Naive B cell (primary cell): ENCODE data around the gene STPG4. TPM values are rescaled to one million over a fixed set of nuclear protein-coding genes. Genes with fewer than 3 reads are reported as not detected.
"Not testable (repeated sequence)": the region's sequence is repeated elsewhere in the genome, so short reads cannot be mapped to it uniquely, and the experiment has no call there.

ENCODE experiments used
- ATAC-seq, 2 donors: fragments of 150-1000 bp; cut with Tn5 transposase; 2 replicates each; pipeline ENCODE4 v1.10.0; 2021; ENCODE audit warnings: low read depth in 2 of 2, mild to moderate bottlenecking in 2 of 2, moderate library complexity in 2 of 2
- DNase-seq: peaks from one replicate; pipeline ENCODE4 v3.0.0; 2022
- H3K27ac Mint-ChIP-seq, 6 donors: one replicate each; pipeline ENCODE4 v1.8.0; 2020 to 2022; ENCODE audit warnings: mild to moderate bottlenecking in 6 of 6, mixed read lengths in 6 of 6, moderate library complexity in 5 of 6, inconsistent platforms in 2 of 6
- H3K27me3 Mint-ChIP-seq, 3 donors: one replicate each; pipeline ENCODE4 v1.8.0; 2021 to 2022; ENCODE audit warnings: mixed read lengths in 3 of 3, mild to moderate bottlenecking in 1 of 3
- H3K36me3 Mint-ChIP-seq, 2 donors: one replicate each; pipeline ENCODE4 v1.8.0; 2020 to 2022; ENCODE audit warnings: mixed read lengths in 2 of 2, inconsistent platforms in 1 of 2, mild to moderate bottlenecking in 1 of 2
- H3K4me1 Mint-ChIP-seq, 3 donors: one replicate each; pipeline ENCODE4 v1.8.0; 2020 to 2022; ENCODE audit warnings: mixed read lengths in 3 of 3, inconsistent platforms in 1 of 3, mild to moderate bottlenecking in 1 of 3, moderate library complexity in 1 of 3
- H3K4me3 Mint-ChIP-seq, 8 donors: one replicate each; pipeline ENCODE4 v1.8.0; 2020 to 2022; ENCODE audit warnings: mild to moderate bottlenecking in 8 of 8, mixed read lengths in 8 of 8, moderate library complexity in 8 of 8, inconsistent platforms in 2 of 8
- H3K9me3 Mint-ChIP-seq, 7 donors: one replicate each; pipeline ENCODE4 v1.8.0; 2020 to 2022; ENCODE audit warnings: mixed read lengths in 7 of 7, mild to moderate bottlenecking in 5 of 7, inconsistent platforms in 2 of 7, moderate library complexity in 1 of 7
- polyA plus RNA-seq, 6 donors: library from polyadenylated mRNA; unstranded; fragments of 300-500 nt; fragmentation: Illumina TruSeq; gene quantifications; one replicate each; pipeline ENCODE4 v1.2.3, GENCODE V29; 2021; ENCODE audit warnings: low read depth in 6 of 6

The STPG4 gene
- polyA plus RNA-seq, 6 donors from 2014 or later: 0.41 to 0.66 TPM; not detected in 4

- no peak overlapping the region for H3K27ac Mint-ChIP-seq
- no peaks in the 10 kb centered on the region for H3K36me3 Mint-ChIP-seq
- peaks cover 0 to 28% (median 12%) of the 10 kb centered on the region in 3 donors for H3K27me3 Mint-ChIP-seq
- ATAC-seq (no peak), DNase-seq (no peak)
- no peak overlapping the region for H3K4me3 Mint-ChIP-seq
- no peaks in the 10 kb centered on the region for H3K9me3 Mint-ChIP-seq
- H3K4me1 Mint-ChIP-seq: no peaks in the 10 kb centered on the region
These were observed 31.2 kb upstream of the STPG4 start for GRCh38 chr2:47186351-47186750.

- DNase-seq, H3K36me3 Mint-ChIP-seq, H3K9me3 Mint-ChIP-seq, H3K27ac Mint-ChIP-seq, H3K4me3 Mint-ChIP-seq, H3K4me1 Mint-ChIP-seq, ATAC-seq: not testable (repeated sequence)
- H3K27me3 Mint-ChIP-seq: peaks cover 0 to 28% (median 12%) of the 10 kb centered on the region in 3 donors
These were observed 30.0 kb upstream of the STPG4 start for GRCh38 chr2:47185098-47185497.

GRCh38 chr2:47181176-47181575 lies 26.1 kb upstream of the STPG4 start:
- ATAC-seq (no peak), DNase-seq (no peak)
- H3K4me1 Mint-ChIP-seq: peaks cover 8 to 21% (median 19%) of the 10 kb centered on the region in 3 donors
- no peak overlapping the region for H3K4me3 Mint-ChIP-seq
- peaks cover 0 to 10% (median 4%) of the 10 kb centered on the region in 3 donors for H3K27me3 Mint-ChIP-seq
- H3K36me3 Mint-ChIP-seq: peaks cover 0 to 6% of the 10 kb centered on the region in 2 donors
- no peak overlapping the region for H3K27ac Mint-ChIP-seq
- peaks cover 0 to 5% (median 0%) of the 10 kb centered on the region in 7 donors for H3K9me3 Mint-ChIP-seq

DNA sequence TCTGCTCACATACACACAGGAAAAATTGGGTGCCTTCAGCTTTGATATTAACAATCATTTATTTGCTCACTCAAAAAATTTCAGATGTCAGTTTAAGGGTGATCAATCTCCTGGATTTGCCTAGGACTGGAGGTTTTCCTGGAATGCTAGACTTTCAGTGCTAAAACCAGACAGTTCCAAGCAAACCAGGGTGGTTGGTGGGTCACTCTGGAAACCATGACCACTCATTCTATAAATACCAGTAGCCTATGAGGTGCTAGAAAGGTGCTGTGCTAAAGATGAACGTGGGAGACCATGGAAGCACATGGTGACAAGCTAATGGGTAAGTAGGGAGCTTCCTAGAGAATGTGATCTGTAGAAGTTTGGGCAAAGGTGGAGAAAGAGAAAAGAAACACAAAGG lies 25.4 kb upstream of the STPG4 start:
- Mint-ChIP-seq H3K27me3 (peaks cover 0 to 5% (median 4%) of the 10 kb centered on the region in 3 donors), H3K9me3 (peaks cover 0 to 7% (median 0%) of the 10 kb centered on the region in 7 donors), H3K27ac (peak overlapping the region in 3 of 6 donors; percentile 28 to 59 (median 40)), H3K36me3 (peaks cover 0 to 9% of the 10 kb centered on the region in 2 donors), H3K4me1 (peaks cover 12 to 24% (median 21%) of the 10 kb centered on the region in 3 donors), H3K4me3 (no peak overlapping the region)
- ATAC-seq (no peak), DNase-seq (no peak)

DNA sequence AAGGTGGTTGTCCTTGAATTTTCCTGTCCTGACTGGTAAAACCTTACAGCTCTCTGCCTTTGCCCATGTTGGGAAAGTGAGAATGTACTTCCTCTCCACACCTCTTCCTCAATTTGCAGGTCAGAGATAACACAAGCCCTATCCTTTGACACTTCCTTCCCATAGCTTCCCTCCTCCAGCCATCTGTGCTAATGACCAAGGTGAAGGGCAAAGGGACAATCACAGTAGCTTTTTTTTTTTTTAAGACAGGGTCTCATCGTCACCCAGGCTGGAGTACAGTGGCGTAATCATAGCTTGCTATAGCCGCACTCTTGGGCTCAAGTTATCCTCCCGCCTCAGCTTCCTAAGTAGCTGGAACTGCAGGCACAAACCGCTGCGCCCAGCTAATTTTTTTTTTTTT lies 24.3 kb upstream of the STPG4 start:
- Mint-ChIP-seq H3K4me3 (peak overlapping the region in 2 of 8 donors; percentile 49 to 75), H3K27ac (peak overlapping the region in 4 of 6 donors; percentile 35 to 100 (median 68)), H3K9me3 (peaks cover 0 to 7% (median 0%) of the 10 kb centered on the region in 7 donors), H3K4me1 (peaks cover 19 to 33% (median 32%) of the 10 kb centered on the region in 3 donors), H3K27me3 (peaks cover 0 to 5% (median 0%) of the 10 kb centered on the region in 3 donors), H3K36me3 (peaks cover 0 to 9% of the 10 kb centered on the region in 2 donors)
- no peak for ATAC-seq
- DNase-seq: no peak

DNA sequence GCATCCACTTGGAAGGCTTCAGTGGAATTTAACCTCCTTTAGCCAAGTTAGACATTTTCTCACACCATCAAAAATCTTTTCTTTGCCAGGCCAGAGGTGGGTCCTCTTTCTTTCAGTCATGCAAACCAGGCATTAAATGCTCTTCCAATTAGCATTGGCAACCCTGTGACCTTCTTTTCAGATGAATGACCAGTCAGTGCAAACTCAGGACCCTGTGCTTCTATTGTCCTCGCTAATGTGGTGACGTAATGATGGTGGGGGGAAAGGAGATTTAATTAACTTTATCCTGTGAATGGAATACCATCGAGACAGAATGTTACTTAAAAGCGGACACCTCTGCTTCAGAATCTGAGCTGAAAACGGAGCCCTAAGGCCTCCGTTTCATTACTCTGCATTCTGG lies 23.2 kb upstream of the STPG4 start:
- peak overlapping the region in 2 of 8 donors; percentile 99 for H3K4me3 Mint-ChIP-seq
- DNase-seq: no peak
- H3K27me3 Mint-ChIP-seq: peaks cover 0 to 5% (median 0%) of the 10 kb centered on the region in 3 donors
- H3K4me1 Mint-ChIP-seq: peaks cover 26 to 44% (median 42%) of the 10 kb centered on the region in 3 donors
- ATAC-seq: no peak
- H3K9me3 Mint-ChIP-seq: peaks cover 0 to 7% (median 0%) of the 10 kb centered on the region in 7 donors
- peaks cover 0 to 9% of the 10 kb centered on the region in 2 donors for H3K36me3 Mint-ChIP-seq
- peak overlapping the region in 1 of 6 donors; percentile 100 for H3K27ac Mint-ChIP-seq

DNA sequence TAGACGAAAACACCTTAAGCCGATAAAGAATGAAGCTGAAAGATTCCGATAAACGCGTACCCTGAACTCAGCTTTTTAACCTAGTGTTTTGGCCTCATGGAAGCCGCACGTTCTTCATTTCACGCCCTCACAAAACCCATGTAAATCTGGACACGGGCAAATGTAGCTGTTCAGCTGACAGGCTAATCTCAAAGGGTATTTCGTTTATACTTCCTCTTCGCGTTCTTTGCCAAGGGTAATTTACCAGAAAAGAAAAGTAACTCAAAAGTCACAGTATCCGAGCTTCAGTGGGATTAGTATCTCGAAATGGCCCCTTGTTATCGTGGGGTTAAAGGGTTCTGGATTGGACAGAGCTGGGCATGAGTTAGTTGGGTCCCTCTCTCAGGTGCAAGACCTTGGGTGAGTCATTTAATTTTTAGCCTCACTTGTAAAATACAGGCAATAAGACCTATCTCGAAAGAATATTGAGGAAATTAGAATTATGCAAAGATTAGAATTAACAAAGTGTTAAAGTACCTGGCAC lies 22.0 kb upstream of the STPG4 start:
- peaks cover 0 to 9% of the 10 kb centered on the region in 2 donors for H3K36me3 Mint-ChIP-seq
- ATAC-seq (peak; percentile 11 to 14), DNase-seq (no peak)
- H3K27ac Mint-ChIP-seq: peak overlapping the region; percentile 99 to 100 (median 100)
- H3K27me3 Mint-ChIP-seq: peaks cover 0 to 5% (median 0%) of the 10 kb centered on the region in 3 donors
- peaks cover 35 to 53% (median 53%) of the 10 kb centered on the region in 3 donors for H3K4me1 Mint-ChIP-seq
- H3K4me3 Mint-ChIP-seq: peak overlapping the region; percentile 93 to 100 (median 99)
- peaks cover 0 to 7% (median 0%) of the 10 kb centered on the region in 7 donors for H3K9me3 Mint-ChIP-seq

DNA sequence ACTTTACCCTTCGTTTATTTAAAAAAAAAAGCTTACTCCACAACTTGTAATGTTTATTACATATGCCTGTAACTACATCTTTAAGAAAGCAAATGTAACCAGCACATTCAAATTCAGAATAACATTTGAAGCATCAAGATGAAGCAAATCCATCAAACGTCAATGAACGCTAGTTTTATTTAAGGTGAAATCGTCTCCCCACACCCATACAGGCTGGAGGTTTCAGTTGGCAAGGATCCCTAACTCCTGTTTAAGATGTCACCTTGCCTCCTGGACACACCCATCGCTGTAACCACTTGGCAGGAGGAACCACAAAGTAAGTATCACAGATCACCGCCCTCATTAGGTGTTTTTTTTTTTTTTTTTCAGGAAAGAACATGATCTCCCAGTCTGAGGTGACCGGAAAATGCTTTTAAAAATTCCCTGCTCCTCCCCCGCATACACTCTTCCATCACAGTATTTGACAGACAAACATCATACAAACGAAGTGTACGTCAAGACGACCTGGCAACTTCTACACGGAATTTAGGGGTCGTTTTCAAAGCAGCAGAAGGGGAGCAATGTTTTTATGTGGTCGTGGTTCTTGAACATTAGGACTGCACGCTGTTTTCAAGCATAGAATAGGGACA lies 19.7 kb upstream of the STPG4 start:
- DNase-seq (no peak), ATAC-seq (no peak)
- Mint-ChIP-seq H3K4me1 (peaks cover 46 to 75% (median 72%) of the 10 kb centered on the region in 3 donors), H3K4me3 (peak overlapping the region; percentile 90 to 100 (median 98)), H3K36me3 (peaks cover 0 to 9% of the 10 kb centered on the region in 2 donors), H3K9me3 (peaks cover 0 to 7% (median 0%) of the 10 kb centered on the region in 7 donors), H3K27me3 (peaks cover 0 to 5% (median 0%) of the 10 kb centered on the region in 3 donors), H3K27ac (peak overlapping the region; percentile 93 to 100 (median 98))

DNA sequence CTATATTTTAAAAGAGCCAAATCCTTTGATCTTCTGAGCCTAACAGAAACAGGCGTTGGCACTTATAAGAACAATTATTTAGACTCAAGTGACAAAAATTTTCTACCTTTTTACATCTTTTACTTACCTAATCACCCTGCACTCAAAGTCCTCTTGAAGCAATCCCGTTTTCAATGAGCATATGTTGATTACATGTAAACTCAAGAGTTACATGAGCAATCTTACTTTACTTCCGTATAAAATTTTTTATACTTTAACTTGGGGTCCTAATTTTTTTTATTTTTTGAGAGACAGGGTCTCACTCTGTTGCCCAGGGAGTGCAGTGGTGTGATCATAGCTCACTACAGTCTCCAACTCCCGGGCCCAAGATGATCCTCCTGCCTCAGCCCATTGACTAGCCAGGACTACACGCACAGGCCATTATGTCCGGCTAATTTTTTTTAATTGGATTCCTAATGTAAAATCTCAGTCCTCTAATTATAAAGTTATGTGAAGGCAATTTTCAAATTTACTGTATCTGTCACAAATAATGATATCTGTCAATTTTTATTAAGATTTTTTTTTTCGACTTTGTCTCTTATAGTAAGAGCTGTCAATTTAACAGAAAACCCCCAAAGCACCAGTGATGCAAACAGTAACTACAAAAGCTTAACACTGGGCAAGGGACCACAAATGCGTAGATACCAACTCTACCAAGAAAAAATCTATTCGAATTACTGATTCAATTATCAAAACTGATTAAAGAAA lies 19.1 kb upstream of the STPG4 start:
- H3K9me3 Mint-ChIP-seq: peaks cover 0 to 7% (median 0%) of the 10 kb centered on the region in 7 donors
- H3K4me3 Mint-ChIP-seq: peak overlapping the region; percentile 90 to 100 (median 98)
- DNase-seq (no peak), ATAC-seq (no peak)
- H3K36me3 Mint-ChIP-seq: peaks cover 0 to 9% of the 10 kb centered on the region in 2 donors
- peak overlapping the region in 5 of 6 donors; percentile 93 to 100 (median 98) for H3K27ac Mint-ChIP-seq
- peaks cover 0 to 5% (median 0%) of the 10 kb centered on the region in 3 donors for H3K27me3 Mint-ChIP-seq
- peaks cover 46 to 75% (median 74%) of the 10 kb centered on the region in 3 donors for H3K4me1 Mint-ChIP-seq

- H3K27ac Mint-ChIP-seq: peak overlapping the region in 4 of 6 donors; percentile 47 to 100 (median 56)
- H3K9me3 Mint-ChIP-seq: peaks cover 0 to 7% (median 0%) of the 10 kb centered on the region in 7 donors
- H3K4me1 Mint-ChIP-seq: peaks cover 47 to 82% (median 74%) of the 10 kb centered on the region in 3 donors
- ATAC-seq: no peak
- peaks cover 0 to 5% (median 0%) of the 10 kb centered on the region in 3 donors for H3K27me3 Mint-ChIP-seq
- DNase-seq: no peak
- H3K4me3 Mint-ChIP-seq: peak overlapping the region; percentile 28 to 100 (median 83)
- peaks cover 0 to 9% of the 10 kb centered on the region in 2 donors for H3K36me3 Mint-ChIP-seq
These were observed 18.0 kb upstream of the STPG4 start for GRCh38 chr2:47172922-47173695.

- no peak for ATAC-seq
- Mint-ChIP-seq H3K9me3 (peaks cover 0 to 7% (median 0%) of the 10 kb centered on the region in 7 donors), H3K4me3 (peak overlapping the region in 6 of 8 donors; percentile 30 to 100 (median 67)), H3K27ac (peak overlapping the region in 3 of 6 donors; percentile 9 to 100 (median 33)), H3K36me3 (peaks cover 0 to 9% of the 10 kb centered on the region in 2 donors), H3K27me3 (peaks cover 0 to 5% (median 0%) of the 10 kb centered on the region in 3 donors), H3K4me1 (peaks cover 45 to 77% (median 67%) of the 10 kb centered on the region in 3 donors)
- no peak for DNase-seq
These were observed 17.2 kb upstream of the STPG4 start for GRCh38 chr2:47172156-47172921.

- peaks cover 0 to 5% of the 10 kb centered on the region in 2 donors for H3K36me3 Mint-ChIP-seq
- H3K27me3 Mint-ChIP-seq: no peaks in the 10 kb centered on the region
- H3K4me3 Mint-ChIP-seq: peak overlapping the region in 1 of 8 donors; percentile 2
- ATAC-seq: no peak
- no peaks in the 10 kb centered on the region for H3K9me3 Mint-ChIP-seq
- DNase-seq: no peak
- H3K27ac Mint-ChIP-seq: peak overlapping the region in 3 of 6 donors; percentile 49 to 64 (median 60)
- peaks cover 39 to 66% (median 58%) of the 10 kb centered on the region in 3 donors for H3K4me1 Mint-ChIP-seq
These were observed 14.7 kb upstream of the STPG4 start for GRCh38 chr2:47169784-47170183.
